Measurements from ENCODE around the gene PNPLA5.

PNPLA5 gene

DNA sequence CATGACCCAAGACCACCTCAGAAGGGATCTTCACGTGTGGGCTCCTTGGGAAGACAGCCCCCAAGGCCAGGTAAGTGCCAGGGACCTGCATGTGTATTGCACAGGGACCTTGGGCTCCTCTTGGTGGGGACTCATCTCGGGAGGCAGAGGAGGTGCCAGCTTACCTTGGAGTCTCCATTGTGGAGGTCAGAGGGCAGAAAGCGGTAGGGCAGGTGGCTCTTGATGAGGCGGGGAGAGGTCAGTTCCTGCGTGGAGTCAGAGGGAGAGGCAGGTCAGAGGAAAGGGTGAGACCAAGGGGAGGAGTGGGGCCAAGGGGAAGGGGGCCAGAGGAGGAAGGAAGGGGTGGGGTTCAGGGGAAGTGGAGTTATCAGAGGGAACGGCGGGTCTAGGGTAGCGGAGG is 52.0 kb downstream of the PNPLA5 start:
- no peaks in the 10 kb centered on the region for H3K36me3 ChIP-seq (replicated peaks; ENCODE audit: low read depth, low read length)
- no peak for TF ChIP-seq EZH2phosphoT487 (IDR thresholded peaks at IDR 0.05; ENCODE audit: low read depth)
- TF ChIP-seq, protein P1, sequence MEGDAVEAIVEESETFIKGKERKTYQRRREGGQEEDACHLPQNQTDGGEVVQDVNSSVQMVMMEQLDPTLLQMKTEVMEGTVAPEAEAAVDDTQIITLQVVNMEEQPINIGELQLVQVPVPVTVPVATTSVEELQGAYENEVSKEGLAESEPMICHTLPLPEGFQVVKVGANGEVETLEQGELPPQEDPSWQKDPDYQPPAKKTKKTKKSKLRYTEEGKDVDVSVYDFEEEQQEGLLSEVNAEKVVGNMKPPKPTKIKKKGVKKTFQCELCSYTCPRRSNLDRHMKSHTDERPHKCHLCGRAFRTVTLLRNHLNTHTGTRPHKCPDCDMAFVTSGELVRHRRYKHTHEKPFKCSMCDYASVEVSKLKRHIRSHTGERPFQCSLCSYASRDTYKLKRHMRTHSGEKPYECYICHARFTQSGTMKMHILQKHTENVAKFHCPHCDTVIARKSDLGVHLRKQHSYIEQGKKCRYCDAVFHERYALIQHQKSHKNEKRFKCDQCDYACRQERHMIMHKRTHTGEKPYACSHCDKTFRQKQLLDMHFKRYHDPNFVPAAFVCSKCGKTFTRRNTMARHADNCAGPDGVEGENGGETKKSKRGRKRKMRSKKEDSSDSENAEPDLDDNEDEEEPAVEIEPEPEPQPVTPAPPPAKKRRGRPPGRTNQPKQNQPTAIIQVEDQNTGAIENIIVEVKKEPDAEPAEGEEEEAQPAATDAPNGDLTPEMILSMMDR (IDR thresholded peaks at IDR 0.05; ENCODE audit: low read depth, low read length) = no peak
- H3K79me2 ChIP-seq (ENCODE audit: low read length) = no peaks in the 10 kb centered on the region
- no peaks in the 10 kb centered on the region for H4K20me1 ChIP-seq (ENCODE audit: insufficient read depth, low read length)
- no peaks in the 10 kb centered on the region for H3K27me3 ChIP-seq (ENCODE audit: low read depth, low read length)
- no peaks in the 10 kb centered on the region for H3K9me3 ChIP-seq (ENCODE audit: insufficient read depth, low read length)
- no peak overlapping the region for H3K27ac ChIP-seq (ENCODE audit: low read length)
- no peak overlapping the region for H3K4me3 ChIP-seq (ENCODE audit: low read length)
- H3K9ac ChIP-seq (ENCODE audit: low read length) = no peak overlapping the region
- no peak overlapping the region for H2AFZ ChIP-seq (ENCODE audit: low read depth, low read length)
- H3K4me1 ChIP-seq (ENCODE audit: low read length) = no peaks in the 10 kb centered on the region
- H3K4me2 ChIP-seq (ENCODE audit: low read length) = no peak overlapping the region

- H3K9me3 ChIP-seq (ENCODE audit: insufficient read depth, low read length) = no peaks in the 10 kb centered on the region
- H3K9ac ChIP-seq (ENCODE audit: low read length) = no peak overlapping the region
- no peaks in the 10 kb centered on the region for H3K4me1 ChIP-seq (ENCODE audit: low read length)
- H4K20me1 ChIP-seq (ENCODE audit: insufficient read depth, low read length) = no peaks in the 10 kb centered on the region
- no peak overlapping the region for H3K4me3 ChIP-seq (ENCODE audit: low read length)
- no peaks in the 10 kb centered on the region for H3K79me2 ChIP-seq (ENCODE audit: low read length)
- no peaks in the 10 kb centered on the region for H3K36me3 ChIP-seq (replicated peaks; ENCODE audit: low read depth, low read length)
- no peaks in the 10 kb centered on the region for H3K27me3 ChIP-seq (ENCODE audit: low read depth, low read length)
- no peak overlapping the region for H3K4me2 ChIP-seq (ENCODE audit: low read length)
- TF ChIP-seq, protein P1 (IDR thresholded peaks at IDR 0.05; ENCODE audit: low read depth, low read length) = no peak
- TF ChIP-seq EZH2phosphoT487 (IDR thresholded peaks at IDR 0.05; ENCODE audit: low read depth) = no peak
- H2AFZ ChIP-seq (ENCODE audit: low read depth, low read length) = no peak overlapping the region
- H3K27ac ChIP-seq (ENCODE audit: low read length) = no peak overlapping the region
Observed at GRCh38 chr22:43838571-43839307, 53.1 kb downstream of the PNPLA5 start.

DNA sequence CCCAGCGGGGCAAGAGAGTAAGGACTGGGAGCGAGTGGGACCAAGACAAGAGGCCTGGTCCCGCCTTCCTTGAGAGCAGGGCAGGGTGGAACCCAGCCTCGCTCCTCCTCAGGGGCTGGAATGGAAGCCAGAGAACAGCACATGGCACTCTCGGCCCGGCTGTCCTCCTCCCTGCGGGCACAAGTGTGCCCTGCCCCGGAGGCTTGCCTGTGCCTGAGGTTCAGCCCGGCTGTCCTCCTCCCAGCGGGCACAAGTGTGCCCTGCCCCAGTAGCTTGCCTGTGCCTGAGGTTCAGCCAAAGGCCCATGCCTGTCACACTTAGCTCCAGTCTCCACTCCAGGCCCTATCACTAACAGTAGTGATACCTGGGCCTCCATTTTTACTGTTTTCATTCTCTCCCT is 53.7 kb downstream of the PNPLA5 start:
- H3K4me1 ChIP-seq (ENCODE audit: low read length) = no peaks in the 10 kb centered on the region
- TF ChIP-seq EZH2phosphoT487 (IDR thresholded peaks at IDR 0.05; ENCODE audit: low read depth) = no peak
- TF ChIP-seq, protein P1 (IDR thresholded peaks at IDR 0.05; ENCODE audit: low read depth, low read length) = no peak
- H2AFZ ChIP-seq (ENCODE audit: low read depth, low read length) = no peak overlapping the region
- no peak overlapping the region for H3K27ac ChIP-seq (ENCODE audit: low read length)
- no peaks in the 10 kb centered on the region for H3K36me3 ChIP-seq (replicated peaks; ENCODE audit: low read depth, low read length)
- H3K4me2 ChIP-seq (ENCODE audit: low read length) = no peak overlapping the region
- no peaks in the 10 kb centered on the region for H3K27me3 ChIP-seq (ENCODE audit: low read depth, low read length)
- H3K9me3 ChIP-seq (ENCODE audit: insufficient read depth, low read length) = no peaks in the 10 kb centered on the region
- H3K4me3 ChIP-seq (ENCODE audit: low read length) = no peak overlapping the region
- no peaks in the 10 kb centered on the region for H3K79me2 ChIP-seq (ENCODE audit: low read length)
- no peak overlapping the region for H3K9ac ChIP-seq (ENCODE audit: low read length)
- H4K20me1 ChIP-seq (ENCODE audit: insufficient read depth, low read length) = no peaks in the 10 kb centered on the region

DNA sequence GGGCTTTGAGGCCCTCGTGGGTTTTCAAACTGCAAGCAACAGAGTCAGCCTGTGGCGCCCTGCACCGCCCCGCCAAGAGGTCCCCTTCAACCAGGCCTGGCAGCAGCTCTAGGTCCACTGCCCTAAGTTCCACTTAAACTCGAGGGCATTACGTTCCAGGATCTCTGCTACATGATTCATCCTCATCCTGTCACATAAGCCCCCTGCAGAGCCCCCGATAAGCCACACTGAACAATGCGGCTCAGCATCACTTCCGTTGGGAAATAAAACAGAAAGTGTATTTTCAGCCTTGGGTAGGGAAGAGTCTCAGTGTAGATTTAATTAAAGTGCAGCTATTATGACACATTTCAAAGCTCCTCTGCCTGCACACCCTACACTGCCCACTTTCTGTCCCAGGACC is 54.1 kb downstream of the PNPLA5 start:
- no peak overlapping the region for H3K4me3 ChIP-seq (ENCODE audit: low read length)
- no peak for TF ChIP-seq EZH2phosphoT487 (IDR thresholded peaks at IDR 0.05; ENCODE audit: low read depth)
- TF ChIP-seq, protein P1 (IDR thresholded peaks at IDR 0.05; ENCODE audit: low read depth, low read length) = no peak
- H4K20me1 ChIP-seq (ENCODE audit: insufficient read depth, low read length) = no peaks in the 10 kb centered on the region
- no peak overlapping the region for H3K9ac ChIP-seq (ENCODE audit: low read length)
- no peaks in the 10 kb centered on the region for H3K4me1 ChIP-seq (ENCODE audit: low read length)
- no peaks in the 10 kb centered on the region for H3K9me3 ChIP-seq (ENCODE audit: insufficient read depth, low read length)
- H3K36me3 ChIP-seq (replicated peaks; ENCODE audit: low read depth, low read length) = no peaks in the 10 kb centered on the region
- no peaks in the 10 kb centered on the region for H3K79me2 ChIP-seq (ENCODE audit: low read length)
- H3K4me2 ChIP-seq (ENCODE audit: low read length) = no peak overlapping the region
- no peak overlapping the region for H2AFZ ChIP-seq (ENCODE audit: low read depth, low read length)
- H3K27ac ChIP-seq (ENCODE audit: low read length) = no peak overlapping the region
- no peaks in the 10 kb centered on the region for H3K27me3 ChIP-seq (ENCODE audit: low read depth, low read length)
